Measurements from ENCODE around the gene ZNF474. TPM values are rescaled to one million over a fixed set of nuclear protein-coding genes. Genes with fewer than 3 reads are reported as not detected.

ZNF474 gene
- total RNA-seq, 2 donors from 2014 or later = 0.31 TPM; not detected in 1

DNA sequence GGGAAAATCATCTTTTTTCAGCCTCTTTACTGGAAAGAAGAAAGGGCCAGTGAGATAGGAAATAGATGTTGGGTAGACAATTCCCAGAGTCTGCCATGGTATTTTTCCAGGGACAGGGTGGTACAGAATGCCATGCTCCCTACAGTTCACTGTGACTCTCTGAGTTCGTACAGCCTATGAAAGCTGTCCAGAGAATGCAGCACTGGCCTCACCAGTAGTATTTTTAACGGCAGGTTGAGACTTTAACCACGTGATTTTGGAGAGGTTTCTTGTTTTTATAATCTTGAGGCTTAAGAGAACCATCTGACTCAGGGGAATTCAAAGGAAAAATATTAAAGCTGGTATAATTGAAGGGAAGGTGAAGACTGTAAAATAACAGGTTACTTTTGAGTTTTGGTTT is 10.1 kb upstream of the ZNF474 start:
- Histone ChIP-seq H3K4me3 (ENCODE audit: low read length) (no peak overlapping the region), H3K9ac (ENCODE audit: extremely low read depth, low read length, poor library complexity, severe bottlenecking) (no peak overlapping the region), H3K27me3 (ENCODE audit: control insufficient read depth, insufficient read depth, low read length, poor library complexity, severe bottlenecking) (no peaks in the 10 kb centered on the region), H3K9me3 (ENCODE audit: control insufficient read depth, low read length) (no peaks in the 10 kb centered on the region), H3K36me3 (ENCODE audit: control insufficient read depth, insufficient read depth, low read length) (no peaks in the 10 kb centered on the region), H3K27ac (ENCODE audit: low read depth, low read length) (no peak overlapping the region), H3K4me1 (ENCODE audit: control insufficient read depth, insufficient read depth, low read length) (no peaks in the 10 kb centered on the region)
- no peaks in the 10 kb centered on the region for H3K9me3 Mint-ChIP-seq
- H3K36me3 Mint-ChIP-seq (ENCODE audit: low read depth) = no peaks in the 10 kb centered on the region
- WGBS, 2 experiments (ENCODE audit: insufficient coverage in 1 of 2, insufficient read length in 1 of 2) = 89 to 96% methylated on average over 3 of the region's 3 CpGs
- H3K4me3 Mint-ChIP-seq = no peak overlapping the region
- no peak overlapping the region for H3K27ac Mint-ChIP-seq
- peaks cover 5% of the 10 kb centered on the region for H3K4me1 Mint-ChIP-seq
- no peak for DNase-seq
- TF ChIP-seq, protein P1, sequence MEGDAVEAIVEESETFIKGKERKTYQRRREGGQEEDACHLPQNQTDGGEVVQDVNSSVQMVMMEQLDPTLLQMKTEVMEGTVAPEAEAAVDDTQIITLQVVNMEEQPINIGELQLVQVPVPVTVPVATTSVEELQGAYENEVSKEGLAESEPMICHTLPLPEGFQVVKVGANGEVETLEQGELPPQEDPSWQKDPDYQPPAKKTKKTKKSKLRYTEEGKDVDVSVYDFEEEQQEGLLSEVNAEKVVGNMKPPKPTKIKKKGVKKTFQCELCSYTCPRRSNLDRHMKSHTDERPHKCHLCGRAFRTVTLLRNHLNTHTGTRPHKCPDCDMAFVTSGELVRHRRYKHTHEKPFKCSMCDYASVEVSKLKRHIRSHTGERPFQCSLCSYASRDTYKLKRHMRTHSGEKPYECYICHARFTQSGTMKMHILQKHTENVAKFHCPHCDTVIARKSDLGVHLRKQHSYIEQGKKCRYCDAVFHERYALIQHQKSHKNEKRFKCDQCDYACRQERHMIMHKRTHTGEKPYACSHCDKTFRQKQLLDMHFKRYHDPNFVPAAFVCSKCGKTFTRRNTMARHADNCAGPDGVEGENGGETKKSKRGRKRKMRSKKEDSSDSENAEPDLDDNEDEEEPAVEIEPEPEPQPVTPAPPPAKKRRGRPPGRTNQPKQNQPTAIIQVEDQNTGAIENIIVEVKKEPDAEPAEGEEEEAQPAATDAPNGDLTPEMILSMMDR (conservative IDR thresholded peaks at IDR 0.05) = no peak
- H3K27me3 Mint-ChIP-seq (ENCODE audit: insufficient read depth) = no peaks in the 10 kb centered on the region

GRCh38 chr5:122120493-122120892 is 8.9 kb upstream of the ZNF474 start:
- H3K9me3 Mint-ChIP-seq = no peaks in the 10 kb centered on the region
- H3K4me3 Mint-ChIP-seq = no peak overlapping the region
- no peaks in the 10 kb centered on the region for H3K36me3 Mint-ChIP-seq (ENCODE audit: low read depth)
- no peaks in the 10 kb centered on the region for H3K27me3 Mint-ChIP-seq (ENCODE audit: insufficient read depth)
- H3K27me3 ChIP-seq (ENCODE audit: control insufficient read depth, insufficient read depth, low read length, poor library complexity, severe bottlenecking) = no peaks in the 10 kb centered on the region
- DNase-seq = no peak
- no peak overlapping the region for H3K27ac Mint-ChIP-seq
- no peak overlapping the region for H3K9ac ChIP-seq (ENCODE audit: extremely low read depth, low read length, poor library complexity, severe bottlenecking)
- TF ChIP-seq, protein P1 (conservative IDR thresholded peaks at IDR 0.05) = no peak
- WGBS, 2 experiments (ENCODE audit: insufficient coverage in 1 of 2, insufficient read length in 1 of 2) = 50 to 72% methylated on average over 1 to 2 of the region's 2 CpGs
- H3K36me3 ChIP-seq (ENCODE audit: control insufficient read depth, insufficient read depth, low read length) = no peaks in the 10 kb centered on the region
- no peak overlapping the region for H3K4me3 ChIP-seq (ENCODE audit: low read length)
- peaks cover 7% of the 10 kb centered on the region for H3K4me1 Mint-ChIP-seq
- H3K4me1 ChIP-seq (ENCODE audit: control insufficient read depth, insufficient read depth, low read length) = no peaks in the 10 kb centered on the region
- no peaks in the 10 kb centered on the region for H3K9me3 ChIP-seq (ENCODE audit: control insufficient read depth, low read length)
- H3K27ac ChIP-seq (ENCODE audit: low read depth, low read length) = no peak overlapping the region

DNA sequence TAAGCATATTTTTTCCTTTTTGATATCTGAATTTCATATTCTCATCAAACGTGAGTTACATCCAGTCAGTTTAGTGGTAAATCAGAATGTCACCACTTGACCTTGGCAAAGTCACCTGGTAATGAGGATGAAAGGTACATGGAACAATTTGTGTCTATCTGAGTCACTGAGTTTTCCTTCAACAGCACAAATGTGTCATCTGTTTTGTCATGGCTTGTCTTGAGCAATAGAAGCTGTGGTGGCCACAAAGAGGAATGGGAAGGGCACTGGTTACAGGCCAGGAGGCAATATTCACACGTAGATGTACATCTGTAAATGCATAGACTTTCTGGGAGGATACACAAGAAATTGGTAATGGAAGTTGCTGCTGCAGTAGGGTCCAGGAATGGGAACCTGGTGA is 8.4 kb upstream of the ZNF474 start:
- H3K27ac Mint-ChIP-seq = no peak overlapping the region
- 96 to 100% methylated on average over 1 to 2 of the region's 2 CpGs for WGBS, 2 experiments (ENCODE audit: insufficient coverage in 1 of 2, insufficient read length in 1 of 2)
- no peak overlapping the region for H3K4me3 ChIP-seq (ENCODE audit: low read length)
- H3K4me1 Mint-ChIP-seq = peaks cover 11% of the 10 kb centered on the region
- TF ChIP-seq, protein P1 (conservative IDR thresholded peaks at IDR 0.05) = no peak
- no peak for DNase-seq
- no peaks in the 10 kb centered on the region for H3K27me3 ChIP-seq (ENCODE audit: control insufficient read depth, insufficient read depth, low read length, poor library complexity, severe bottlenecking)
- no peaks in the 10 kb centered on the region for H3K36me3 ChIP-seq (ENCODE audit: control insufficient read depth, insufficient read depth, low read length)
- no peak overlapping the region for H3K4me3 Mint-ChIP-seq
- H3K27me3 Mint-ChIP-seq (ENCODE audit: insufficient read depth) = no peaks in the 10 kb centered on the region
- H3K9me3 Mint-ChIP-seq = no peaks in the 10 kb centered on the region
- H3K4me1 ChIP-seq (ENCODE audit: control insufficient read depth, insufficient read depth, low read length) = peaks cover 2% of the 10 kb centered on the region
- no peaks in the 10 kb centered on the region for H3K36me3 Mint-ChIP-seq (ENCODE audit: low read depth)
- H3K9ac ChIP-seq (ENCODE audit: extremely low read depth, low read length, poor library complexity, severe bottlenecking) = no peak overlapping the region
- H3K27ac ChIP-seq (ENCODE audit: low read depth, low read length) = no peak overlapping the region
- H3K9me3 ChIP-seq (ENCODE audit: control insufficient read depth, low read length) = no peaks in the 10 kb centered on the region

Data from endodermal cell (in vitro differentiated cells).